Heart left ventricle (tissue), 13 donors: ENCODE data around the gene TOX2.

Source experiments
- CTCF ChIP-seq, 12 donors: fragments of 200-600 bp; sonication (generic) in 4 of 12; IDR thresholded peaks; one replicate each; pipeline versions ENCODE4 v1.5.0 to v1.8.0; 2018 to 2022; ENCODE audit warnings: antibody characterized with exemption in 12 of 12, mild to moderate bottlenecking in 5 of 12
- POLR2A ChIP-seq, 2 donors: fragments of 450-650 bp; IDR thresholded peaks; one replicate each; pipeline ENCODE4 v1.6.1; 2017; ENCODE audit warnings: antibody characterized with exemption in 2 of 2, mild to moderate bottlenecking in 2 of 2, moderate library complexity in 2 of 2
- donor health status: ischemic (EF 13 %, LVEDD 7.1; RV severe dilation, severe dysfunction).
- donor health status: DM: no; HTN: yes; CAD: no.
- donor health status: DM: no; HTN: no; CAD: no.
- donor health status: ischemic (EF 25% LVEDD 6.9; RV normal size, moderate dysfunction).
- donor health status: ischemic (EF 25% LVEDD 5.7; RV mildly dilated, moderate dysfunction).
- donor health status: ischemic (EF 35%, LVEDD 5.7; RV mildly dilated, moderate dysfunction).
- donor health status: nonischemic (EF 11% LVEDD 7.7; RV severe dilation, severe dysfunction).
- donor health status: DM: yes; HTN: yes; CAD: no.
- donor health status: PGD.
- donor health status: ischemic (EF 29% LVEDD 5.4; RV normal size, mild dysfunction).
- donor health status: nonischemic (EF 23%, LVEDD 6.1; RV moderate dilation, normal function).

DNA sequence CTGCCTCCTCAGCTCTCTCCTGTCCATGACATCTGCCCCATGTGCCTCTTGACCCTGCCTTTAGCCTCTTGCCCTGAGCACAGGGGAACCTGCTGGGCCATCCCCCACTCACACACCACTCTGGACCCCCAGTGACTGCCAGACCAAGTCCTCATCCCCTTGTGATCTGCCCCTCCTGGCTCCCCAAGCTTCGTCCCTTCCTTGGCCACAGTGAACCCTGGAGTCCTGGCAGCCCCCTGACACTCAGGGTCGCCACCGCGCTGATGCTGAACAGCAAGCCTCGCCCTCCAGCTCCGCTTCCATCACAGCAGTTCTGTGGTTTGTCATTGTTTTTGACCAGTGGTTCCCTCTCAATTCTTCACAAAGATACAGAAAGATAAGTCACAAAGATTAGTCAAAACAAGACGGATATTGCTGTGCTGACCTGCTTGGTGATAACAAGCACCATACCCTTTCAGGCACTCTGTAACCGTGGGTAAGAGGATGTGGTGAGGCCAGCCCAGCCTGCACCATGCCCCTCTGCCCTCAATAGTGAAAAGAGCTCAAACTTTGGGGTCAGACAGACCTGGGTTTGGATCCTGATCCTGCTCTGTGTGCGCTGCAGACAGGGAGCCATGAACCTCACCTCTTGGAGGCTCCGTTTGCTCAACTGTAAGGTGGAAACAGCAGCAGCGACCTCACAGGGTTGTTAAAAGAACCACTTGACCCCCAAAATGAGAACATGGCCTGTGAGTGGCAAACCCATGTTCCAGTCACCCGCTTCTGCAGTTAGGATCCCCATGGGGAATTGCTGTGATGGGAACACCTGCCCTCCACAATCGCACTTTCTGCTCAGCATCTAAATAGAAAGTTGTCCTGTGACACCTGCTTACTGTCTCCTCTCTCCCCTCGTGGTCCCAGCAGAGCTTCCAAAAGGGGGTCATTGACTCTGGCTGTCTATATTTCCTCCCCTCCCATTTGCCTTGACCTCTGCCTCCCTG lies 114.5 kb downstream of the TOX2 start:
- TF ChIP-seq CTCF (IDR thresholded peaks at IDR 0.05) (no peak), POLR2A (IDR thresholded peaks at IDR 0.05) (no peak)
